Keratinocyte (primary cell): Measurements from ENCODE around the gene MINK1.

ENCODE experiments used
- CTCF ChIP-seq, 3 experiments: IDR thresholded peaks in 1 of 3; conservative IDR thresholded peaks in 1 of 3; optimal IDR thresholded peaks in 1 of 3; 2 replicates in 2 of 3; 3 replicates in 1 of 3; pipeline versions ENCODE3 to v1.5.1; 2011; ENCODE audit warnings: low read length in 3 of 3, mild to moderate bottlenecking in 3 of 3, moderate library complexity in 2 of 3, control low read depth in 1 of 3, inconsistent platforms in 1 of 3; ENCODE audit not compliant: insufficient read depth in 2 of 3; ENCODE audit errors: extremely low read depth in 1 of 3
- EZH2 ChIP-seq: IDR thresholded peaks from one replicate; pipeline ENCODE4 v1.6.1; 2012; ENCODE audit warnings: inconsistent platforms, mild to moderate bottlenecking, low read length, moderate library complexity

- TF ChIP-seq CTCF (optimal IDR thresholded peaks at IDR 0.05 in 1 of 3, IDR thresholded peaks at IDR 0.05 in 1 of 3, conservative IDR thresholded peaks at IDR 0.05 in 1 of 3; ENCODE audit: extremely low read depth in 1 of 3, insufficient read depth in 2 of 3, low read length in 3 of 3) = no peak
- TF ChIP-seq EZH2 = no peak
Observed at GRCh38 chr17:4842376-4842775, 9.2 kb downstream of the MINK1 start.
